GM18517 (cell line): ENCODE data around the gene OR5W2.
"Not testable (repeated sequence)": the region's sequence is repeated elsewhere in the genome, so short reads cannot be mapped to it uniquely, and the experiment has no call there.

Source experiments
- ATAC-seq: cut with Tn5 transposase; IDR thresholded peaks from one replicate; pipeline ENCODE4 v1.9.1; 2021; ENCODE audit warnings: mild to moderate bottlenecking, moderate library complexity; ENCODE audit not compliant: unreplicated experiment

The OR5W2 gene

DNA sequence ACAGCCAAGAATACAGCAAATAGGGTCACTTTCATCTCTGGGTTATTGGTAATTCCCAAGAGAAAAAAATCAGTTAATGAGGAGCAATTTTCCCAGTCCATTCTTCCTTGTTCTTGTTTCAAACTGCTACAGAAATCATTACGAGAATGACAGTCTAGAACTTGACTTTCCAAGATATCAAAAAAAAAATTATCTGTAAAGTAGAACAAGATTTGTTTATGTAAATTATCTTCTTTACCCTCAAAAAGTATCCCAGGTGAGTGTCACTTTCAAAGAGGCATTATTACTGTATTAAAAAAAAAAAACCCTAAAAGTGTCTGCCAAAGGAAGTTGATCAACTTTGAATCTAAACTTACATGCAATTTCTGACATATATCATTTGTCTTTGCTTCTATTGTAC lies at the start of gene OR5W2:
TSS of gene OR5W2 (minus strand) at position 101 of the 400 bp plus-strand sequence. CDS start at position 101, 0 bp downstream.
- ATAC-seq: no peak

DNA sequence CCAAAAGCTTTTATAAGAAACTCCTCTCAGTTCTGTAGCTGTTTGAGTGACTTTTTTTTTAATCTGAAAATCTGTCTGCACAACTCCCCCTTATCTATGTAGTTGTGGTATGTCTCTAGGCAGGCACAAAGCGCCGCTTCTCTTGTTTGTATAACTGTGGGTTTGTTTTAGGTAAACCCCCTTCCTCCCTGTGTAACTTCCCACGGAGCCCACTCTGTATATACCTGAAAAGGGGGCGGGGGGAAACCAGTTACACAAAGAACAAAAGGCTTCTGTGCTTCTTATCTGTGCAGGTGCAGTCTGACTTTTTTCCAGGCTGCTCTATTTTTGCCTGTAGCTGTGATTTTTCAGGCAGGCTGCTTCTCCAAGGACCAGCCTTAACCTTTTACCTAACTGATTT lies 42.1 kb upstream of the OR5W2 start:
- no peak for ATAC-seq

DNA sequence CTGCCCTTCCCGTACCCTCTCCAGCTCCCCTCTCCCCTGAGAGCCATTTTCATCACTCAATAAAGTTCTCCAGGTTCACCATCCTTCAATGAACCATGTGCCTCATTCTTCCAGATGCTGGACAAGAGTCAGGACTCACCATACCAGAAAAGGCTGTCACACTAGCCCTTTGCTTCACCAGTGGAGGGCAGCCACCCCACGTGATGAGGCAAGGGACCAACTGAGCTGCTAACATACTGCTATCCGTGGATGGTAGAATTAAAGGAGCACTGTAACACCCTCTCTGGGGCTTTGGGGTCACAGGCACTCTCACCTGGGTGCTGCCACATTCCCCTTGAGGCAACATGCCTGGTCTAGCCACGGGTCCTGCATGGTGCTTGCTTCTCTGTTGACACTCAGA lies 34.9 kb upstream of the OR5W2 start:
- ATAC-seq: no peak

DNA sequence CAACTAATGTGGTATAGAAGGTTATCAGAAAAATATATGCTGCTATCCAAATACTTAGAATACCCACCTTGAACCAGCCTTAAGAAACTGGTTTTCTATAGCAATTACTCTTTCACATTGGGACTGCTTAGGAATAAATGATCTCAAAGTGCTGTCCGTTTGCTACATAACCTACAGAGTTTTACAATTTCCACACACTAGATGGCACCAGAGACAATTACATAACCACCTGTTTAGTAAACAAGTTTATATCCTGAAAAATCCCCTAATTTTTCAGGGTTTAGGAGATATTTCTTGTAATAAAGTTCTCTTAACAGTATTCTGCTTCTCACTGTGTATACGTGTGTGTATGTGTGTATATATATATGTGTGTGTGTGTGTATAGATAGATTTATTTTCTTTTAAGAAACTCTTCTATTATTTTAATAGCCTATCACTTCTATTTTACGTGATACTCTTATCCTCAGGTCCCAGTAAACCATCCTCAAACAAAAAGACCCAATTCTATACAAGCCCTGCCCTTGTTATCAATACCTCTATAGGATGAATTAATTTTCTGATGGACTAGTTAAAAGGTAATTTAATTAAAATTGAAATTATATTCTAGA lies 28.5 kb upstream of the OR5W2 start:
- ATAC-seq: no peak

DNA sequence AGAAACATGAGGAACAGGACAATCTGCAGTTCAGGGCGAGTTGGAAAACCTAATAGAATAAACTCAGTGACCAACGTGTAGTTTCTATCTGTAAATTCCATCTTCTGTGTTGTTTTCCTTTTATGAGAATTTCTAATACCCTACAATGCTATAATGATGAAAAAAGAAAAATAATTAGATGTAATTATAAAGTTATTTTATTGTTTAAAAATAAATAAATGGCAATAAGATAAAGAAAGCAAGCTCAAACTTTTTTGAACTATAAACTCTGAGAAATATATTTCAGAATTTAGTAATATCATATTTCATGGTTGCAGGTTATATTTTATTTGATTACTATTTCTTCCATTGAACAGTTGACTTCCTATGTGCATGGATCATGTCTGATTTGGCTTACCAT lies 21.9 kb upstream of the OR5W2 start, which contains the start of gene OR5I1:
TSS of gene OR5I1 (minus strand) at position 101 of the 400 bp plus-strand sequence. CDS start at position 101, 0 bp downstream.
- ATAC-seq: no peak

DNA sequence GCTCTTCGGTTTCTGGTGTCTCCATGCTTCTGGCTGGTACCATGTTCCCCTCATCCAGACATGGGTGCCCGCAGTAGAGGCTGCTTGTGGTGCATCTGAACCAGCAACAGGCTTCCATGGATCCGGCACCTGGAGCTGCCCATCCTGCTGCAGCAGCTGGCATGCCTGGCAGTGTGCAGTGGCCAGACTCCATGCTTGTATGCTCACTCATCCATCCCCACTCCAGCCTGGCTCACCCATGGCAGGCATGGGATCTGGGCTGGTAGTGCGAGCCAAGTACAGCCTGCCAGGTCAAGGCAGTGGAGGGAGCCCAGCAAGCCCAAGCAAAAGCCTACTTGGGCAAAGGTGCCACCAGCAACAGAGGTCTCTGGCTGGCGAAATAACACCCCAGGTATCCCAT lies 6.2 kb upstream of the OR5W2 start:
- no peak for ATAC-seq

DNA sequence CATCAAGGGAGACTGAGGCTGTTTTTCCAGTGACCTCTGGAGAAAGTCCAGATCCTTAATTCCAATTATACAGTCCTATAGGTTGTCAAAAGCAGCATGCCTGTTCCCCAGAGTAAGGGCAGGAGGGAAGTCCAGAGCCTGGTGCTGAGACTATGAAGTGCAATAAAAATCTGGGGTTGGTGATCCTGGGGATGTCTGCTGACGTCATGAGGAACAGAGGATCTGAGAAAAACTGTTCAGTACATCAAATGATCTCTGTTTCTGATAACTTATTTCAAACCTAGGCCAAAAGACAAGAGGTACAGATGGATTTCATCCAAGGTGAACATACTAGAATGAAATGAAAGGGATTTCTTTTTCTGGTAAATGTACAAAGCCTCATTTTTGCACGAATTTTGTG lies 12.1 kb downstream of the OR5W2 start:
- ATAC-seq: no peak

DNA sequence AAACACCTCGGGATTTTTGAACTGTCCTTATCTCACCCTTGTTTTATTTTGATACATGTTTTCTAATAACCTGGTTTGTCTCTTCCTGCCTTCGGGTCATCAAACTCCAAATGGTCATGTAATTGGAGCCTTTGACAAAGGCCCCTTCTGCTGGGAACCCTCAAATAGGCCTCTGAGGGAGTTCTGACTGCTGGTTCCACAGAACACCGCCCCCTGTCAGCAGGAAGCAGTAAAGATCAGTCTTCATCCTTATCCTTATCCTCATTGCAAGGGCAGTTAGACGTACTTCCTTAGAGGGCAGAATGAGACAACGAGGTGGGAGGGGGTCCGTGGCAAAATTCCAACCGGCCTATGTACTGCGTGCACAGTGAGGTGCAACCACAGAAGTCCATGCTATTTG lies 19.2 kb downstream of the OR5W2 start:
- ATAC-seq: no peak

DNA sequence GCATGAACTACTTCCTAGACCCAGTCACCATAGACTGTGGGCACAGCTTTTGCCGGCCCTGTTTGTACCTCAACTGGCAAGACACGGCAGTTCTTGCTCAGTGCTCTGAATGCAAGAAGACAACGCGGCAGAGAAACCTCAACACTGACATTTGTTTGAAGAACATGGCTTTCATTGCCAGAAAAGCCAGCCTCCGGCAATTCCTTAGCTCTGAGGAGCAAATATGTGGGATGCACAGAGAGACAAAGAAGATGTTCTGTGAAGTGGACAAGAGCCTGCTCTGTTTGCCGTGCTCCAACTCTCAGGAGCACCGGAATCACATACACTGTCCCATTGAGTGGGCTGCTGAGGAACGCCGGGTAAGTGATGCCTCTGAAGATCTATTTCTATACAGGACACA lies 28.9 kb downstream of the OR5W2 start:
- ATAC-seq: not testable (repeated sequence)

DNA sequence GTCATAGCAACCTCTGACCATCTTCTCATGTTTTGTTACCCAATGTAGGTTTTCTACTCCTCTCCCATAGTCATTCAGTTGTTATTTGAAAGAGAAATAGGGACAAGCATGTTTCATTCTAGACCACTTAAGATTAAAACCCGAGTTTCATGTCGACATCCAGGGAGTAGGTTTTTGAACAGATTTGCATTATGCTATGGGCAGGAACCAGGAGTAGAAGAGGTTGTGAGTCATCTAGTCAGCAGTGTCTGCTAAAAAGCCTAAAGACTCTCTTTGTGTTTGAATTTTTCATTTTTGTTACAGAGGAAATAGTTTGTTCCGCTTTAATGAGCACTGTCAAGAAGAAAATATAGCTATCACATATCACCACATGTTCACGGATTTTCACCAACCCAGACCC lies 29.4 kb downstream of the OR5W2 start:
- ATAC-seq: not testable (repeated sequence)

DNA sequence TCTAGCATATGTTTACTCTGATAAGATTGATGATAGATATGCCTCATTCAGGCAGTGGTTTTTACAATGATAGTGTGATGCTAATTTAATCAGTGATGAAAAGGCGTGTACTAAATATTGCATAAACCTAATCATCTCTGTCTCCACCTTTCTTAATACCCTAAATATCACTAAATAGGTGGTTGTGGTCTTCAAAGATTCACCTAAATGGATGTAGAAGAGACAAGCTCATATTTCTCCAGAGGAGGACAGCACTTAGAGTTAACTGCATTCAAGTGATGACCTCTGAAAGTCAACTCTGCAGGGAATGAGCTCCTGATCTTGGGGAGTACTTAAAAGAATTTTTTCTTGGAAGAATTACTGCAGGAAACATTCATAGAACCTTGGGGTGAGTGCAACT lies 31.4 kb downstream of the OR5W2 start, which contains the start of gene TRIM51:
TSS of gene TRIM51 (plus strand) at position 301 of the 400 bp plus-strand sequence. CDS start 2,132 bp downstream, outside the sequence.
- ATAC-seq: not testable (repeated sequence)

DNA sequence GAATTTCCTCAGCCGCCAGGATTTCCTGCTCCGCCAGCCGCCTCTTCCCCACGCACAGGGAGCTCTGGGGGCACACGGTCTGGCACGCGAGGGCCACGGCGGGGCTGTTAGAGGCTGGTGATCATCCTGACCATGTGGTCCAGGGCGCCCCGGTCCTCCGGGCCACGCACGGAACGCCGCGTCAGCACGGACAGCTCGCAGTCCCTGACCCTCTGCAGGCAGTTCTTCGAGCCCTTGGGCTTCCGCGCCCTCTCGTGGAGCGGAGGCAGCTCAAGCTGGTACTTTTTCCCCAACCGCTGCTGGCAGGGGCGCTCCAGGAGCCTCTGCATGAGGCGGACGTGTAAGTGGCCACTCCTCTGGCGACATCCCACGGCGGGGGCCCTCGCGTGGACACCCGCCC lies 41.2 kb downstream of the OR5W2 start:
- ATAC-seq: not testable (repeated sequence)

DNA sequence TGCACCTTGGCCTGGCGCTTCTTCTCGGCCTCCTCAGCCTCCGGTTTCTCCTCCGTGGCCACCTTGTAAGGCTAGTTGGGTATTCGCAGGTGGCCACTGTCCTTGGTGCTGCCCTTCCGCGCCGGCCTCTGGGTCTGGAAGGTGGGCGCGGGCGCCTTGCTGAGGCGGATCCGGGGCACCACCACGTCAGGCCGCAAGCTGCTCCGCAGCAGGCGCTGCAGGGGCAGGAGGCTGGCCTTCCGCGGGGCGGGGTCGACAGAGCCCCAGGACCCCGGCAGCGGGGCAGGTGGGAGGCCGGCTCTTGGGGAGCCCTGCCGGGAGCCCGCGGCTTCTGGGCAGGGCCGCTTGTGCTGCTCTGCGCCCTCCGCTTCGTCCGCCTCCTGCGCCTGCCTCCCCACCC lies 41.7 kb downstream of the OR5W2 start:
- ATAC-seq: not testable (repeated sequence)

DNA sequence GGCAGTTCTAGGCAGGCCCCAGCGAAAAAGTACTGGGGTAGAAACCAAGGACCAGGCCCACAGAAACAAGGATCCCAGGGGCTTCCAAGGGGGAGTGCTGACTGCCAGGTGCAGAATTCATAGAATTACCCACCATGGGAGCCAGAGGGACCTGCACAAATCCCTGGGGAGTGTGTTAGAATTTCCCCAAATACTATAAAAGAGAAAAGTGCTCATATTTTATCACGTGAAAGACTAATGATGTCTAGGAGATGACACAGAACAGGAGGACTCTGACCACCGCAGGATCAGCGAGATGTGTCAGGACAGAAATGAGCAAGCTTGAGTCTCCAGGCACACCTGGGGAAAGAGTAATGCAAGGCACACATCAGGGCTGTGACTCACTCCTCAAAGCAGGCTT lies 47.0 kb downstream of the OR5W2 start:
- not testable (repeated sequence) for ATAC-seq
